GM19238 (cell line): ENCODE data around the gene DROSHA.

Experiments
- DNase-seq: peaks from one replicate; pipeline ENCODE4 v3.0.0; 2011; ENCODE audit warnings: low spot score; ENCODE audit not compliant: insufficient read length

DROSHA gene

DNA sequence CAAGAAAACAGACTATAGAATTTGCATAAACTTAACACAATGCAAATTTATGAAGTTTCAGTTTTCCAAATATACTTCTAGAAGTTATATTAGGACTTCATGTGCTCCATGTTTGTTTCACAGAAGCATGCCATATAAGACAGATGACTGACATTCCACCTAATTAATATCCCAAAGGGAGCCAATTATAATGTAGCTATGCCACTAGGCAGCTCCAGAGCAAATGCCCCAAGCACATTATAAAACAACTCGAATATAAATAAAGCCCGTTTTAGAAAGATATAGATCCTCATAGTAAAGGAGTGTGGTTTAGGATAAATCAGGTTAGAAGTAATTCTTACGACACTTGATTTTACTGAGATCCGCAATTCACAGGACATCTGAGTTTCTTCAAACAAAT is 8.9 kb downstream of the DROSHA start:
- no peak for DNase-seq

DNA sequence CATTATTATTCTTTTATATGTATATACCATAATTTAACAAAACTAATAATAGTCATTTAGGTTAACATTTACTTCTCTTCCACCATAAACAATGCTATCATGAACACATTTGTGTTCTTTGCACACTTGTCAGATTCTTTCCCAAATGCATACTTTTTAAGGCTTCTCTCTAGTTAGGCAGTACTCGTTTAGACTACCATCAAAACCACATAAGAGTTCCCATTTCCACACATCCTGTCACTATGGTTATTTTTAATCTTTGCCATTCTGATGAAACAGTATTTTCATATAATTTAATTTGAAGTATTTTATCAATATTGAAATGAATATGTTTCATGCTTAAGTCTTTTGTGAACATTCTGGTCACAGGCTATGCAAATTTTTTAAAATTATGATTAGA is 15.1 kb downstream of the DROSHA start:
- no peak for DNase-seq

DNA sequence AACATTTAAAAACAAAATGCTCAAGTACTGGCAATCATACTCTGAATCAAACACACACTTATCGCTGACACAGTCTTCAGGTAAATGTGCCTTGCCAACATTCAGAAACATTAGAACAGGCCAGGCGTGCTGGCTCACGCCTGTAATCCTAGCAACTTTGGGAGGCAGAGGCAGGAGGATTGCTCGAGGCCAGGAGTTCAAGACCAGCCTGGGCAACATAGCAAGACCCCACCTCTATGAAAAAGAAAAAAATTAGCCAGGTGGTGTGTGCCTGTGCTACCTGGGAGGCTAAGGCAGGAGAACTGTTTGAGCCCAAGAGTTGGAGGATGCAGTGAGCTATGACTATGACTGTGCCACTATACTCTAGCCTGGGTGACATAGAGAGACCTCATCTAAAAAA is 20.6 kb downstream of the DROSHA start:
- no peak for DNase-seq

DNA sequence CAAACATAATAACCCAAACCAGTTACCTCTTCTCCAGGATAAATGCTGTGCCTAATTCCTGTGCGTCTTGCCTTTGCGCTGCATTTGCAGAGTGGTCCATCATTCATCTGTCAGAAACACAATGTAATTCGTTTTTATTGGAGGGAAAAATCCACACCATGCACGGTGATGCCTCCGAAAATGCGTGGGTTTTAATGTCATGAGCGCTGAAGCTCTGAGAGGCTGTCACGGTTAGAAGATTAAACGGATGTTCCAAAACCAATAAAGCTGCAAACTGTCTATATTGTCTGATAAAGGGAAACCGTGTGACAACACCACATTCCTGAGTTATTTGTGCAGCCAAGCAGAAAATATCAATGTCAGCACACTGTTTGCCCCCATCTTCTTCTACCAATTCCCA is 27.4 kb downstream of the DROSHA start:
- no peak for DNase-seq

DNA sequence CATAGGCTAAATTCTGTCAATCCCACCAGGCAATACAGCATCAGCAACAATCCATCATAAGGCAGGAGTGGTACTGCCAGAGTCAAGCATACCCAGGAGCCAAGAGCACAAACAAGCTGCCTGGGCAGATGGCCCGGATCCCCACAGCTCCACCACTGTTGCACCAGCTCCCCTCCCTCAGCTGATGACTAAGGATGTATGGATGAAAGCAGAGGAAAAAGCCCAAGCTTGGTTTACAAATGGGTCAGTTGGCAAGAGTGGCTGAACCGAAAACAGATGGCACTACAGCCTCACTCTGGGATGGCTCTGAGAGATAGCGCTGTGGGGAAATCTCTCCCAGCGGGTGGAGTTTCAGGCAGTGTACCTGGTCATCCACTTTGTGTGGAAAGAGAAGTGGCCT is 29.4 kb downstream of the DROSHA start:
- no peak for DNase-seq

DNA sequence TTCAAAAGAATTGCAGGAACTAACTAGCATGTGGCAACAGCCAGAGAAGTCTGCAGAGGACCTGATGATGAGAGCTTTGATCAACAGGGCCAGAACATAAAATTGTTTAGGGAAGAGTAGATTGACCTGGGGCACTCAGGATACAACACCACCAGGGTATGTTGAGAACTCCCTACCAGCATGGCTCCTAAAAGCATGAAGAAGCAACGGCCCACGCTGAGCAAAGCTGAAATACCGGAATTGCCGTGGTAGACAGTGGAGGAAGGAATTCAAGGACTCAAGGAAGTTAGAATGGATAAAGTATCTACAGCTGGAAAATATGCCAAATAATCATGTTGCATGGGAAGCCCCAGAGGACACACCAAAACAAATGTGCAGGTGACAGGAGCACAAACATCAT is 31.6 kb downstream of the DROSHA start:
- no peak for DNase-seq

DNA sequence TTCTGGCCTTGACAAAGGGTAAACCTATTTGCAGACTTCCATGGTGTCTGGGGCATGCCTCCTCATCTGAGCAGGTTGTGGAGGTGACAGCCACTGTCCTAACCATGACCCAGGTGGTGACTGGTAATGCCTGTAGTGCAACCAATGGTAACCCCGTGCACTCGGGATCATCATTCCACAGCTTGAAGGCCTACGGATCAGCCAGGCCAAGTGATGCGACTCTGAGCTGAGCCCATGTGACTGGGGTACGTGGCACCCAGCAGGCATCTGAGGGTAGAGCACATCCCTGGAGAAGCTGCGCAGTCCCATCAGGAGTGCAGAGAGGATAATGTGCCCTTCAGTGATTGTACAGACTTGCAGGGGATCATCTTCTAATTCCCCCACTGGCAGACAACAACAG is 35.0 kb downstream of the DROSHA start:
- no peak for DNase-seq

DNA sequence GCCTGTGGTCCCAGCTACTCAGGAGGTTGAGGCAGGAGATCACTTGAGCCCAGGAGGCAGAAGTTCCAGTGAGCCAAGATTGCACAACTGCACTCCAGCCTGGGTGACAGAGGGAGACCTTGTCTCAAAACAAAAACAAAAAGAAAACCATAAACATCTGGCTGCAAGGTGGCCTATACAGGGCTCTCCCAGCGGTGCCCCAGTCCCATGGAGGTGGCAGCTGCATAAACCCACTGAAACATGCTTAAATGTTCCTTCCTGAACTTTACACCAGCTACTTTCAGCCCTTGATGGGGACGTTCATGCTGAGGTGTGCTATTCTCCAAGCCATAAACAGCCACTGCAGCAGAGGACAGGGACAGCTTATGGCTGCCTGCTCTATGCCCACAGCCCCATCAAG is 35.6 kb downstream of the DROSHA start:
- DNase-seq, result no peak

DNA sequence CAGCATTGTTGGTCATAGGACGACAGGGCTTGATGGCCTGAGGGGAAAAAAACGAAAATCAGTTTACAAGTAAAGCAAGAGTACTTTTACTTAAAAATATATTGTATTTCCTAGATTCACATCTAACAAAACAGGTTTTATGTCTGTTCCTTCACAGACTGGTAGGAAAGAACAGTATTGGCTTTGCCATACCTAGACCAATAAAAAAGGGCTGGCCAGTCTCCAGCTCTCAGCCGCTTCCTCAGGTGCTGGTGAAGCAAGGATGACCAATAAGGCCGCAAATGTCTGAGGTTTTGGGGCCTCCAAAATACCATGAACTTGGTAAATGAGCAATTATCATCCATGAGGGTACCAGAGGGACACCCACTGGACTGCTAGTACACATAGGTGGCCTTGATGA is 36.6 kb downstream of the DROSHA start:
- no peak for DNase-seq

DNA sequence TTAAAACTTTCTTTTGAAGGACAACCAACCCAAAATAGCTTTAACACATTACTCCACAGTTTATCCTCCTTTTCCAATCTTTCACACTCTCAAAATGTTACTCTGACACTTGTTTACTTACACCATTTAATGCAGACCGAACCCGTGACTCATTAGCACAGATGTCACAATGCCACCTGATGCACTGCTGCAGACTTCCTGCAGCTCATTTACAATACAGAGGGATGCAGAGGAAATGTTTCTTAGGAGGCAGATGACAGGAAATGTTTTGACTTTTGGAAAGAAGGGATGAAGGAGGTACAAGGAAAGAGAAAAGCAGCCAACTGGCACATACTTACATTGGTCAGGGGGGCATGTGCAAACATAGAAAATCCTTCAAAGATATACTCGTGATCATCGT is 39.0 kb downstream of the DROSHA start:
- DNase-seq, result no peak

DNA sequence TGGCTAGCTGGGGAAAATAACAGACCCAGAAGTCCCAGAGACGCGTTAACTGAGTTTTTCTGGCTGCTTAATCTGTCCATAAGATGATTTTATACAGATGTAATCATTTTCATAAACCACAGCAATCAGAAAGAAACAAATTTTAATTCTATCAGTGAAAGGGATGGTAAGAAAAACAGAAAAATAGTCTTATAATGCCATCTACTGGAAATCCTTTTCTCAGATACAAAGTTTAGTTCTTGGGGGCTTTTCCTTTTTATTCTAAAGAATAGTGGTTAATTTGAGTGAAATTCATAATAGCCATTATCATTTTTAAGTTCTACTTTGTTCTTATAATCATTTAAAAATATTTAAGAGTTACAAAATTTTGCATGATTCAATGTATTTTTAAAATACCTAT is 44.4 kb downstream of the DROSHA start:
- no peak for DNase-seq

DNA sequence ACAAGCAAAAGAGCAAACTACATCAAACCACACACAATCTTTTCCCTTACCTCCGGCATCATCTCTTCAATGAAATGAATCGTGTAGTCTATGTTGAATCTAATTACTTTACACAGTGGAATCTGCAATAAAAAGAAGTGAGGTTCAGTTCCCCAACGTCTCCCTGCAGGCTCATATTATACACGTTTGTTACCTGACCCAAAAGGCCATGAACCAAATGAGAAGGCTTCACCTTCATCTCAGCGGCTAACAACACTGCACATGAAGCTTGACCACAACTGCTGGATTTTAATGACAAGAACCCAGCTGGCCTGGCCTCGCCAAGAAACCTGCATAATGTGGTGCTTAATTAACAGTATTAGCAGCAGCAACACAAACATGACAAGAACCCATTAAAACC is 45.5 kb downstream of the DROSHA start:
- DNase-seq, result no peak

DNA sequence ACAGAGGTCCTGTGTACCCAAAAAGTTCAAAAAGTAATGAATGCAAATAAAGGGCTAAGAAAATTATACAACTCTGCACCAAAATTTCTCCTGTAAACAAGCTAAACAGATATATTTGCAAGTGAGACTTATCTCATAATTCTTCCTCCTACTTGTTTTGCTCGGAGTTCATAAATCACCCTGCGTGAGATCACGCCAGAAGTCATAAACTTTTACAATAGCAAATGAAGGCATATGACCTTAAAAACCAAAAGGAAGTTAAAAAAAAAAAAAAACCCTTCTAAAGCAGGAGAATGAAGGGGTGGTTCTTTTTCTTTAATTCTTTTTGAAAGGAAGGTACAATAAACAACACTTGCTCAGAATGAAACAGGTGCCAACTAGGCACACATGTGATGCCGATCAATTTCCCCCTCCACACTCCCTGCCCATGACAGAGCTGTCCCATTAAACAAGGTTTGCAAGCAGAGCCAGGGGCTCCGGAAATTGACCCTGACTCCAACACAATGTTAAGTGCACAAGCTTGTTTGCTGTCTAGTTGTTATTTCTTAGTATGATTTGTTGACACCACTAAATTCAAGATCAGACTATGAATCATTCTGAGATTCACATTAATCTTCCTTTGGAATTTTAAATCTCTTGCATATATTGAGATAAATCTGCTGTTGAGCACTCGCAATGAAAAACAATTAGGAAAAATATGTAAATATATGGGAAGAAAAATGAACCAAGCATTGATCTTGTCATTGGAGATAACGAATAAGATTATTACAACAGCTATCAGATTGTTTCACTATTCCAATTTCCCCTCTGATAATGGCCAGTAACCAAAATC is 46.3 kb downstream of the DROSHA start:
- no peak for DNase-seq

DNA sequence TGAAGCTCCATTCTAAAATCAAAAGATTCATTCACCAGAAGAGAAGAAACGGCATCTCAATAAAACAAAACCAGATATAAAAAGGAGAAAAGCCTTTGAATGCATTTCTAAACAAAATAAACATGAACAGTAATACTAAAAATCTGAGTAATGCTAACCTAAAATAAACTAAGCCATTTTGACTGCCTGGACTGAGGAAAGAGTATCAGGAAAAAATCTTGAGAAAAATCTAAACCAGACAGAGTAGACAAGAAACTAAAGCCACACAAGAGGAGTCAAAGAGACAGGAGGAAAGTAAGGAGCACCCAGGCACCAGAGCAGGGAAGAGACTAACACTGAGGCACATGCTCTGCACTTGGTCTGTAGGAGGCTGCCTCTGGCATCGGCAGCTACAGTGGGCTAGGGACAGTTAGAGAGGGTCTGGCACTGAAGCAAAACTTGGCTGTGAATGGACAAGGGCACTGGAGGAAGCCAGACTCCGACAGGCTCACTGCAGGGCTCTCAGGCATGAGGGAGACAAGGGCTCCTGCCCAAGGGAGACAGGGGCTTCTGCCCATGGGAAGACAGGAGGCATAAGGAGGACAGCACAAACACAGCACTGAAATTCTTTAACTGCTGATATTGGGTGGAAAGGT is 50.2 kb downstream of the DROSHA start:
- no peak for DNase-seq

DNA sequence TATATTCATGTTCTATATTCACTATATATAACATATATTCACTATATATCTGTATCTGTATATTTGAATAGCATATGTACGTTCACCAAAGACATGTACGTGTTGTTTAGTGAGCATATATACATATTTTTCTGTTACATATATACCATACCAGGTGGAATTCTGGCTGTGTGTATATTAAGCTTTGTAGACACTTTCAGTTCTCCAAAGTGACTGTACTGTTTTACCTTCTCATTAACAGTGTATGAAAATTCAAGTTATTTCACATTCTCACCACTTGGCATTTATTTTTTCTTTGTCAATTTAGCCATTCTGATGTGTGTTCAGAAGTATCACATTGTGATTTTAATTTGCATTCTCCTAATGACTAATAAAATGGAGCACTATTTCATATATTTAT is 52.2 kb downstream of the DROSHA start:
- no peak for DNase-seq

DNA sequence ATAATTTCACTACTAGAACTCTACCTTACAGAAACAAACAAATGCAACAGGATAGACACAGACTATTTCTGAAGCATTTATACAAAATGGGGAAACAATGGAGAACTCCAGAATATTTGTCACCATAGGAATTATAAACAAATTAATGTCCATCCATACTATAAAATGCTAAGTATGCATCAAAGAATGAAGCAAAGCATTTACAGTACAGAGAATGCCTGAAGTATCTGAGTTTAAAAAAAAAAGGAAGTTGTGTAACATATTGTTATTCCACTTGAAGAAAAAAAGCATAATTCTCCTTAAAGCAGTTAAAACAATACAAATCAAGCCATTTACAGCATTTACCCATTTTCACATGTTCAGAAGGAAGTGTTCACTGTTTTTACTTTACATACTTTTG is 53.0 kb downstream of the DROSHA start:
- no peak for DNase-seq

DNA sequence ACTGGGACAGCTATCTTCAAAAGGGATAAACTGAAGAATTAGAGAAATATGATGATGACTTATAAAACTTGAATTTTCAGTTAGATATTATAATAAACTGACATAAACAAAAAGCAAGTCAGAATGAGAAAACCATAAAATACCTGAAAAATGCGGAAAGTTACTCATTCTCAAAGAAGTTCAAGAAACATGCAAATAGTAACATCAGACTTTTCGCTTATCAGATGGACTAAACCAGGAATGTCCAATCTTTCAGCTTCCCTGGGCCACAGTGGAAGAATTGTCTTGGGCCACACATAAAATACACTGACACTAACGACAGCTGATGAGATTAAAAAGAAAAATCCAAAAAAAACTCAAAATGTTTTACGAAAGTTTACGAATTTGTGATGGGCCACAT is 53.9 kb downstream of the DROSHA start:
- DNase-seq, result no peak

DNA sequence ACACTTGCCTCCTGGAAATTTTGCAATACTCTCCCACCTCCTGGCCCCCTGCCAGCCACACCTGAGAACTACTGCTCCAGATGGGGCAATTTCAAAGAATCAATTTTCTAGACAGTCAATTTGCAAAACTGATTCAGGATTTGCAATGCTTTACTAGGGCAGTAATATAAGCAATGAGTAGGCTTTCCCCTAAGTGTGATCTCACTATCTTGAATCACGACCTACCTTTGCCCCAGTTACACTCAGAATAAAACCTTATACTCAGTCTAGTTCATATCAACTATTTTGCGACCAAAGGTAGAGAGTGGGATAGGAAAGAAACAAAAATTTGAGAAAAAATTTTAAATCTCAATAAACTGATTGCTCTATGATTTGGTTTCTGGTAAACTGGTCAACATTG is 54.4 kb downstream of the DROSHA start:
- no peak for DNase-seq

DNA sequence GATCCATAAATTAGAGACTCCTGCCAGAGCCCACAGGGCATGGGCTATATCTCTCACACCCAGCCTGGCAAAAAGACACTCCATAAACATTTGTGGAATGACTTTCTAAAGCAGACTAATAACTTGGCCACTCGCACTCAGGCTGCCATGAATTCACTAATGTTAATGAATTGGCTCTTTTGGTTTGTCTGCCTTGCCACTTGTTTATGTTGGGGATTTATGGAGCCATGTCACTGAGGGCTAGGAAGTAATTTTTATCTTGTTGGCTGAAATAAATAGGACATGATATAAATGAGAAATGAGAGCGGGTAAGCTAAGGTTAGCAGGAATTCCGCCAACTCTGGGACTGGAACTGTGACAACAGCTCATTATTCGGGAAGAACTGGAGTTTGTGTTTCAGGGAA is 55.2 kb downstream of the DROSHA start:
- DNase-seq, result no peak

DNA sequence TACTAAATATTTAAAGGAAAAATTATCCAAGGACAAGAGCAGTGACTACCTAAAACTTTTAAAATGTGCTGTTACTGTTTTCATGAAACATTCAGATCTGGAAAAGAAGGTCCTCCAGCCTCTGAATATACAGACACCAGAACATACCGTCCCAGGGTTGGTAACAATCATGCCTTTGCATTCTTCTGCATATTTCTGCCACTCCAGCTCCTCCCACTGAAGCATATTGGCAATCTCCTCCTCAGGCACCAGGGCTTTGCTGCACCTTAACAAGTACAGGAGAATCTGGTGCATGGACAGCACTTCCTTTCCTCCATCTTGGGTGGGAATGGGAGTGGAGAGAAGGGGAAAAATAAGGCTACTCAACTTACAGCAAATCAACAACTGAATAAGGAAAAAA is 60.0 kb downstream of the DROSHA start:
- DNase-seq, result no peak

DNA sequence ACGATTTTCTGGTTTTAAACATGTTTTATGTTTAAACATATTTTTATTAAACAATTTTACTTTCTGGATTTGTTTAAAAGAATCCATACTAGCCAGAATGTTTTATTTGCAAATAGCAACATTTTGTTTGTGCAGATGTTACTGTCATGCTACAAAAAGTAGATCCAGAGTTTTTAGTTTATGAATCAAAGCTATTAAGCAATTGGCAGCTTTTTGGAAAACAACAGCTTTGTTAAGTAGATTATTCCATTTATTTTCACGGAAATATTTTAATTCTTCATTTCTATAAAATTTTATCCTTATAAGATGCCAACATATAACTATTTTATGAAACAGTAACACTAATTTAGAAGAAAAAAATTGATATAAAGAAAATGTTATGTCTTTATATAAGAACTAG is 60.9 kb downstream of the DROSHA start:
- DNase-seq, result no peak

DNA sequence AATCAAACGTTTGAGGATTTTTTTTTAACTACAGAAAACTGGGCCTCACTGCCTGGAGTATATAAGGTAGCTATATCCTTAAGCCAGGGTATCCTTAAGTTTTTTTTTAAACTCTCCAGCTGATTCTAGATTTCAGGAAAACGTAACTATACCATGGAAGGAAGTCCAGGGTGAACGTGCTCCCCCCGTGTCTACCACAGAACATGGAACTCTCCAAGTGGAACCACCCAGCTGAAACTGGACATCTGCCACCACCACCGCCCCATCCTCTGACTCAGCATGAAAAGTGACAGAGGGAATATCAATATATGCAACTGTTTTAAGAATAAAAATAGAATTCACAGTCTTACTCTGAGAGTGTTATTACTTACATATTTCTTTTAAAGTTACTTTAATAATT is 61.3 kb downstream of the DROSHA start:
- no peak for DNase-seq

DNA sequence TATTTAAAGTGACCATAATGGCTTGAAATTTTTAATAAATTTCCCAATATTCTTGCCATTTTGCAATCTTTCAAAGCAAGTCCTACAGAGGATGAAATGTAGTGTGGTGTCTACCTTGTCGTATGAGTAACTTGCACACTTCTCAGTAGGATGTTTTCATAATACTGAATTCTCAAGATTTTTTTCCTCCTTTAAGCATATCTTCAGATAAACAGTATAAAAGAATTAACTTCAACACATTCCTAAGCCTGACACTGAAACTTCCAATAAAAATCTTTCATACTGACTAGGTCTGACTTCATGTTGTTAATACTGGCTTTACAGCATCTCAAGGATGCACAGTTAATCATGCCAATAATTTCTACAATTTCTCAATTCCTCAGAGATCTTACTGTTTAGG is 62.0 kb downstream of the DROSHA start:
- no peak for DNase-seq
